A549 treated with RU486 at 1 μM for 4 hours (cell line): Measurements from ENCODE around the gene LSM14B. TPM values are rescaled to one million over a fixed set of nuclear protein-coding genes. Genes with fewer than 3 reads are reported as not detected.

Experiments used
- total RNA-seq: library from RNA; stranded (reverse); fragments of 200-300 nt; extraction: Qiagen RNA extraction; gene quantifications from 5 replicates; pipeline ENCODE4 v1.2.3, GENCODE V29; 2022; ENCODE audit warnings: low read depth

The LSM14B gene
- total RNA-seq, result 22.9 to 27.7 TPM (median 25.5 TPM) in 5 replicates

GRCh38 chr20:62121776-62122653 lies at the start of gene LSM14B:
TSS of gene LSM14B (plus strand) at chr20:62122475. CDS start at chr20:62122667, 192 bp downstream.

GRCh38 chr20:62143081-62143956 lies 21.0 kb downstream of the LSM14B start, which contains the start of the genes PSMA7 and SS18L1:
TSS of gene PSMA7 (minus strand) at chr20:62143394. CDS start at chr20:62143303, 91 bp downstream.
TSS of gene SS18L1 (plus strand) at chr20:62143769. CDS start at chr20:62143821, 52 bp downstream.

DNA sequence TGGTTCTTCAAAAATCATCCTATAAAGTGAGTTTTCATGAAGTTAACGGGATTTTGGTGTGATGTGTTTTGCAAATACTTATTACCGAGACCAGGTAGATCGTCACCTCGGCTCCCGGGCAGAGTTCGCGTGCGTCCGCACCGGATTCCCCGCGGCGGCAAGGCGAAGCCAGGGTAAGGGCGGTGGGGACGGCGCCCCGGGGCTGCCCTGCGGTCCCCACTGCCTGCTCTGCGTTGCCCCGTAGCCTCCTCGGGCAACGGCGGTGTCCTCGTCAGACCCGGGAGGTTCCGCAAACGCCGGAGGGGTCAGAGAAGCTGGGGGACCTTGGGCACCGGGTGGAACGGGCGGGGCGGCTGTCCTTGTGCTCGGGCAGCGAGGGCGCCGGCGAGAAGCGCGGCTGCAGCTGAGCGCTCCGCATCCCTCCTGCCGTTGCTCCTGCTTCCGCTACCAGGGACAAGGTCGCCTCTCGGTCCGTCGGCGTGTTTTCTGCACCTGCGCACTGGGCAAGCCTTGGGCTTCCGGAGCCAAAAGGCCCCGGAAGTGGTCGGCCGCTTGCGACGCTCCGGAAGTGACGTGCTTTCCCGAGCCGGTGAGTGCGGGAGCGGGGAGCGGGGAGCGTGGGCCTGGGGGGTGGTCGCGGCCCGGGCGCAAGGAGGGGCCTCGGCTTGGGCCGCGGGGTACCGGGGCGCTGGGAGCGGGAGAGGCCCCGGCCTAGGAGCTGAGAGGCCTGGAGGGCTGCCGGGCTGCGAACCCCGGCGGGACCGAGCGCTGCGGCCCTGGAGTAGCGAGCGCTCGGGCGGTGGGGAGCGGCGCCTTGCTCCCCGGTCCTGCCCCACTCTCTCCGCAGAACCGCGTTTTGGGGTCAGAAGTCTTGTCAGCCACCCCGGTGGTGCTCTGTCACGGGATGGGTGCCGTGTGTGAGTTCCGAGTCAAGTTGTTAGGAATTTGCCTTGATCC lies 60.5 kb downstream of the LSM14B start, which contains the start of gene MTG2:
TSS of gene MTG2 (plus strand) at position 560 of the 957 bp plus-strand sequence. CDS start 10,393 bp downstream, outside the sequence.

Other genes with a start within 250 kb of the LSM14B start
- gene TAF4, start 56.6 kb upstream of the LSM14B start, total RNA-seq, result 12.8 to 26.7 TPM (median 14.9 TPM) in 5 replicates
- 485 to 620 TPM (median 570 TPM) in 5 replicates for gene PSMA7, start 20.9 kb downstream of the LSM14B start, total RNA-seq
- 6.1 to 10.1 TPM (median 9.2 TPM) in 5 replicates for gene SS18L1, start 21.3 kb downstream of the LSM14B start, total RNA-seq
- 27.3 to 39.5 TPM (median 36.2 TPM) in 5 replicates for gene MTG2, start 60.6 kb downstream of the LSM14B start, total RNA-seq
- gene HRH3, start 97.8 kb downstream of the LSM14B start, total RNA-seq, result not detected in 5 replicates
- gene OSBPL2, start 116.0 kb downstream of the LSM14B start, total RNA-seq, result 15.6 to 20.1 TPM (median 17.8 TPM) in 5 replicates
- gene ADRM1, start 180.5 kb downstream of the LSM14B start, total RNA-seq, result 155 to 197 TPM (median 177 TPM) in 5 replicates
- gene LAMA5, start 244.8 kb downstream of the LSM14B start, total RNA-seq, result 195 to 408 TPM (median 321 TPM) in 5 replicates